H1 (cell line): Measurements from ENCODE around the gene HTRA1. TPM values are rescaled to one million over a fixed set of nuclear protein-coding genes. Genes with fewer than 3 reads are reported as not detected.

Source experiments
- ASH2L ChIP-seq: fragments of 200-600, 300-600 bp; sonication (generic); IDR thresholded peaks from one replicate; pipeline ENCODE4 v1.7.1; 2017; ENCODE audit warnings: low read length
- CBX8 ChIP-seq: fragments of 300-800, 300-1000 bp; sonication (generic); IDR thresholded peaks from 2 replicates; pipeline ENCODE4 v1.7.1; 2016; ENCODE audit warnings: low read depth, low read length, borderline replicate concordance
- EGR1 ChIP-seq: IDR thresholded peaks from 2 replicates; pipeline ENCODE4 v1.6.1; 2011; ENCODE audit warnings: low read depth, low read length, borderline replicate concordance
- MAX ChIP-seq: IDR thresholded peaks from 2 replicates; pipeline ENCODE4 v1.6.1; 2012; ENCODE audit warnings: inconsistent platforms
- polyA plus RNA-seq, 7 experiments: library from polyadenylated mRNA; depleted of rRNA in 3 of 7; stranded (reverse) in 5 of 7; unstranded in 2 of 7; fragments of >200 nt in 5 of 7; fragments of 200-250 nt in 2 of 7; gene quantifications; 1 replicate in 5 of 7; 2 replicates in 1 of 7; 4 replicates in 1 of 7; pipeline versions ENCODE4 v1.2.1 to v1.2.3, GENCODE V29; 2011 to 2013; ENCODE audit warnings: missing spikeins in 2 of 7, mixed read lengths in 2 of 7
- total RNA-seq: library from RNA; stranded (reverse); fragmentation: NEBNext Ultra II Directional; extraction: Animal tissue kit (Norgen Biotek cat#: 25700); gene quantifications from 2 replicates; pipeline ENCODE4 v1.2.1, GENCODE V29; 2021

HTRA1 gene
- total and polyA plus RNA-seq, 2 of the 8 experiments (the other 6 are each of a cell fraction or from before 2014, with no cell fraction given): 15.8 to 20.1 TPM

- TF ChIP-seq MAX (no peak), EGR1 (no peak), ASH2L (no peak), CBX8 (no peak)
- TF ChIP-seq, all 59 proteins: peak for 0
These were observed 94.1 kb downstream of the HTRA1 start (continued) for GRCh38 chr10:122555442-122555841.
